HepG2 (cell line): ENCODE measurements around the gene CD4. TPM values are rescaled to one million over a fixed set of nuclear protein-coding genes. Genes with fewer than 3 reads are reported as not detected.
"Not testable (repeated sequence)": the region's sequence is repeated elsewhere in the genome, so short reads cannot be mapped to it uniquely, and the experiment has no call there.

Experiments
- ATAC-seq: fragments of 200-7000 bp; cut with Tn5 transposase; 3 replicates; pipeline ENCODE4 v1.9.1; 2020; ENCODE audit warnings: mild to moderate bottlenecking, moderate library complexity
- BruUV-seq: library from RNA; stranded (reverse); fragments of 400-500 nt; replicated peaks from 2 replicates; lab custom pipeline; 2021; lab: Mats Ljungman, UMichigan
- CTCF ChIA-PET: fragments of 300-600 bp; formaldehyde crosslinking; extraction: SDS; loops from one replicate; lab custom pipeline; 2021; ENCODE audit warnings: low total read pairs, inconsistent platforms, low intra/inter-chr PET ratio; lab: Yijun Ruan, JAX
- POLR2A ChIA-PET: fragments of 350-600 bp; sonication (Branson Sonifier 250); formaldehyde crosslinking; loops from one replicate; lab custom pipeline; 2020; ENCODE audit warnings: antibody characterized with exemption, inconsistent platforms; lab: Yijun Ruan, JAX
- DNase-seq: peaks from one replicate; pipeline ENCODE4 v3.0.0-alpha.2; 2015; ENCODE audit warnings: low spot score
- FAIRE-seq: peaks from 3 replicates; lab custom pipeline; 2011; peaks lifted over from hg19 to GRCh38; lab: Jason Lieb, UNC
- H2AFZ ChIP-seq: one replicate; pipeline ENCODE4 v1.6.1; 2011; ENCODE audit warnings: low read length, inconsistent platforms
- H3K27ac ChIP-seq: fragments of 300-600 bp; 3 replicates; pipeline ENCODE4 v1.8.0; 2011; ENCODE audit warnings: mixed run types, mild to moderate bottlenecking, mixed read lengths, low read length, inconsistent platforms; ENCODE audit not compliant: insufficient read depth; ENCODE audit errors: extremely low read length
- H3K27me3 ChIP-seq, 2 experiments: fragments of 200-600 bp in 1 of 2; 2 replicates in 1 of 2; 3 replicates in 1 of 2; pipeline versions ENCODE4 v1.6.0 to v1.8.0; 2011; ENCODE audit warnings: low read length in 2 of 2, mild to moderate bottlenecking in 2 of 2, moderate library complexity in 2 of 2, inconsistent platforms in 1 of 2; ENCODE audit not compliant: insufficient read depth in 2 of 2, control insufficient read depth in 1 of 2
- H3K36me3 ChIP-seq, 2 experiments: fragments of 200-600 bp in 1 of 2; replicated peaks in 1 of 2; 2 replicates in 1 of 2; 3 replicates in 1 of 2; pipeline versions ENCODE4 v1.5.1 to v1.8.0; 2011; ENCODE audit warnings: low read length in 2 of 2, inconsistent platforms in 1 of 2; ENCODE audit not compliant: insufficient read depth in 2 of 2, control insufficient read depth in 1 of 2
- H3K4me1 ChIP-seq: 2 replicates; pipeline ENCODE4 v1.5.1; 2012; ENCODE audit warnings: low read length, inconsistent platforms; ENCODE audit not compliant: insufficient read depth
- H3K4me2 ChIP-seq: 2 replicates; pipeline ENCODE4 v1.6.0; 2011; ENCODE audit warnings: low read depth, low read length, inconsistent platforms
- H3K4me3 ChIP-seq, 3 experiments: fragments of 200-600 bp in 1 of 3; sonication (generic), shearing (Covaris generic) in 1 of 3; replicated peaks in 1 of 3; 2 replicates each; pipeline ENCODE4 v1.5.1; 2011 to 2016; ENCODE audit warnings: low read length in 3 of 3, inconsistent platforms in 2 of 3, low read depth in 2 of 3, mild to moderate bottlenecking in 2 of 3, control low read depth in 1 of 3, mixed read lengths in 1 of 3; ENCODE audit not compliant: insufficient read depth in 1 of 3
- H3K79me2 ChIP-seq: one replicate; pipeline ENCODE4 v1.6.1; 2011; ENCODE audit warnings: low read length, inconsistent platforms; ENCODE audit not compliant: insufficient read depth
- H3K9ac ChIP-seq: 2 replicates; pipeline ENCODE4 v1.6.0; 2011; ENCODE audit warnings: mild to moderate bottlenecking, low read depth, low read length, inconsistent platforms; ENCODE audit not compliant: insufficient read depth
- H3K9me3 ChIP-seq: 2 replicates; pipeline ENCODE4 v1.5.1; 2012; ENCODE audit warnings: mild to moderate bottlenecking, low read length
- H4K20me1 ChIP-seq: 2 replicates; pipeline ENCODE4 v1.6.0; 2011; ENCODE audit warnings: inconsistent platforms, mild to moderate bottlenecking, low read length, moderate library complexity; ENCODE audit not compliant: insufficient read depth
- RAD51 ChIP-seq: fragments of 450-650 bp; IDR thresholded peaks from 2 replicates; pipeline ENCODE4 v1.6.1; 2016; ENCODE audit warnings: borderline replicate concordance
- USF2 ChIP-seq, 2 experiments: sonication (generic) in 1 of 2; formaldehyde crosslinking in 1 of 2; IDR thresholded peaks; 2 replicates each; pipeline versions ENCODE4 v1.5.1 to v1.6.1; 2011 to 2020; ENCODE audit warnings: borderline replicate concordance in 1 of 2, low read depth in 1 of 2, low read length in 1 of 2, mild to moderate bottlenecking in 1 of 2, missing genetic modification reagents in 1 of 2, moderate library complexity in 1 of 2
- ZMYM2 ChIP-seq: sonication (generic); formaldehyde crosslinking; IDR thresholded peaks from 2 replicates; pipeline ENCODE4 v1.8.0; 2022; ENCODE audit warnings: mild to moderate bottlenecking, missing genetic modification reagents
- ZNF790 ChIP-seq: sonication (generic); formaldehyde crosslinking; IDR thresholded peaks from 2 replicates; pipeline ENCODE4 v1.8.0; 2022; ENCODE audit warnings: missing genetic modification reagents, mild to moderate bottlenecking, borderline replicate concordance
- WGBS: methylation state at CpG from one replicate; pipeline ENCODE4 v1.1.6; 2017; ENCODE audit warnings: low lambda C conversion rate; 5-methylcytosine and 5-hydroxymethylcytosine counted together
- in situ Hi-C: cut with HindIII; loops from 2 replicates; pipeline ENCODE4 v1.10.0; 2017; ENCODE audit warnings: low pct_unique_long_range_greater_than_20kb; ENCODE audit not compliant: extremely low pct_ligation_motif_present
- intact Hi-C: fragments of 100-400 bp; cut with micrococcal nuclease; formaldehyde crosslinking; loops from one replicate; pipeline ENCODE4 v1.10.0; 2022; ENCODE audit not compliant: unreplicated experiment
- polyA plus RNA-seq, 8 experiments: library from polyadenylated mRNA; depleted of rRNA in 3 of 8; stranded (reverse) in 7 of 8; unstranded in 1 of 8; fragments of >200 nt; fragmentation: Illumina TruSeq in 4 of 8; extraction: Trizol in 4 of 8; gene quantifications; 2 replicates each; pipeline versions ENCODE4 v1.2.1 to v1.2.3, GENCODE V29; 2011 to 2016; ENCODE audit warnings: low read depth in 4 of 8, missing spikeins in 1 of 8, mixed read lengths in 1 of 8; ENCODE audit not compliant: insufficient read depth in 1 of 8
- total RNA-seq, 5 experiments: library from RNA; depleted of rRNA; stranded (reverse); fragments of >200 nt; fragmentation: Illumina TruSeq; extraction: Trizol; gene quantifications; 2 replicates each; pipeline ENCODE4 v1.2.3, GENCODE V29; 2016; ENCODE audit warnings: low read depth in 1 of 5

Gene CD4
- total and polyA plus RNA-seq, 2 of the 13 experiments (the other 11 are each of a cell fraction or from before 2014, with no cell fraction given) = 0.07 to 0.95 TPM

DNA sequence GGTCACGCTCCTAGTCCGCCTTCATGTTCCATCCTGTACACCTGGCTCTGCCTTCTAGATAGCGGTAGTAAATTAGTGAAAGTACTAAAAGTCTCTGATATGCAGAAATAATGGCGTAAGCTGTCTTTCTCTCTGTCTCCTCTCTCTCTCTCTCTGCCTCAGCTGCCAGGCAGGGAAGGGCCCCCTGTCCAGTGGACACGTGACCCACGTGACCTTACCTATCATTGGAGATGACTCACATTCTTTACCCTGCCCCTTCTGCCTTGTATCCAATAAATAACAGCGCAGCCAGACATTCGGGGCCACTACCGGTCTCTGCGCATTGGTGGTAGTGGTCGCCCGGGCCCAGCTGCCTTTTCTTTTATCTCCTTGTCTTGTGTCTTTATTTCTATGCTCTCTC lies 47.2 kb upstream of the CD4 start:
- H3K4me1 ChIP-seq; ATAC-seq; H3K9me3 ChIP-seq; H3K27ac ChIP-seq; CTCF ChIA-PET; H2AFZ ChIP-seq; intact Hi-C loops; H3K36me3 ChIP-seq; H3K4me3 ChIP-seq; FAIRE-seq; H4K20me1 ChIP-seq; in situ Hi-C loops; H3K27me3 ChIP-seq; H3K9ac ChIP-seq; H3K79me2 ChIP-seq; DNase-seq; BruUV-seq; H3K4me2 ChIP-seq; TF ChIP-seq USF2 (IDR thresholded peaks at IDR 0.05; ENCODE audit: low read depth, low read length): not testable (repeated sequence)
- TF ChIP-seq RAD51 = peak; percentile 69; the same call in 1 of the 2 replicates
- TF ChIP-seq USF2 (CRISPR knock-in tag; IDR thresholded peaks at IDR 0.05; ENCODE audit: borderline replicate concordance) = peak; percentile 33; the same call in 1 of the 2 replicates
- WGBS = 60% methylated on average over 11 of the region's 12 CpGs
- POLR2A ChIA-PET = interaction anchor here (1.3 kb wide), 1 partner anchor 11 kb away, joined by 4 read pairs; the partner anchor contains the start of gene MLF2

- Histone ChIP-seq H3K27me3 (no peaks in the 10 kb centered on the region), H3K36me3 (peaks cover 12 to 13% of the 10 kb centered on the region in 2 experiments; a peak in 4 of 5 replicates), H3K4me3 (no peak overlapping the region), H3K9ac (no peak overlapping the region), H3K27ac (no peak overlapping the region), H3K9me3 (no peaks in the 10 kb centered on the region), H2AFZ (no peak overlapping the region), H3K79me2 (no peaks in the 10 kb centered on the region), H3K4me1 (no peaks in the 10 kb centered on the region; the same call in 1 of the 2 replicates), H4K20me1 (no peaks in the 10 kb centered on the region), H3K4me2 (no peak overlapping the region)
- ChIA-PET CTCF (no interaction called here), POLR2A (interaction anchor here (1.3 kb wide), 1 partner anchor 10 kb away, joined by 4 read pairs; the partner anchor contains the start of gene MLF2)
- no peak for TF ChIP-seq ZMYM2 (CRISPR knock-in tag)
- TF ChIP-seq ZNF790 (CRISPR knock-in tag) = no peak
- DNase-seq (no peak), ATAC-seq (no peak), FAIRE-seq (no peak)
- WGBS = 52% methylated on average over 3 of the region's 3 CpGs
- in situ Hi-C loops = no loop called here
- intact Hi-C loops = no loop called here
- no TSS peak for BruUV-seq
Observed at GRCh38 chr12:6742834-6743233, 46.5 kb upstream of the CD4 start.
